Measurements from ENCODE around the gene PSMA6.
"Not testable (repeated sequence)": the region's sequence is repeated elsewhere in the genome, so short reads cannot be mapped to it uniquely, and the experiment has no call there.

Gene PSMA6

GRCh38 chr14:35355981-35356841 is 64.0 kb downstream of the PSMA6 start:
- TF ChIP-seq, protein P1, sequence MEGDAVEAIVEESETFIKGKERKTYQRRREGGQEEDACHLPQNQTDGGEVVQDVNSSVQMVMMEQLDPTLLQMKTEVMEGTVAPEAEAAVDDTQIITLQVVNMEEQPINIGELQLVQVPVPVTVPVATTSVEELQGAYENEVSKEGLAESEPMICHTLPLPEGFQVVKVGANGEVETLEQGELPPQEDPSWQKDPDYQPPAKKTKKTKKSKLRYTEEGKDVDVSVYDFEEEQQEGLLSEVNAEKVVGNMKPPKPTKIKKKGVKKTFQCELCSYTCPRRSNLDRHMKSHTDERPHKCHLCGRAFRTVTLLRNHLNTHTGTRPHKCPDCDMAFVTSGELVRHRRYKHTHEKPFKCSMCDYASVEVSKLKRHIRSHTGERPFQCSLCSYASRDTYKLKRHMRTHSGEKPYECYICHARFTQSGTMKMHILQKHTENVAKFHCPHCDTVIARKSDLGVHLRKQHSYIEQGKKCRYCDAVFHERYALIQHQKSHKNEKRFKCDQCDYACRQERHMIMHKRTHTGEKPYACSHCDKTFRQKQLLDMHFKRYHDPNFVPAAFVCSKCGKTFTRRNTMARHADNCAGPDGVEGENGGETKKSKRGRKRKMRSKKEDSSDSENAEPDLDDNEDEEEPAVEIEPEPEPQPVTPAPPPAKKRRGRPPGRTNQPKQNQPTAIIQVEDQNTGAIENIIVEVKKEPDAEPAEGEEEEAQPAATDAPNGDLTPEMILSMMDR (IDR thresholded peaks at IDR 0.05; ENCODE audit: control insufficient read depth, extremely low read depth, insufficient read depth), result no peak
- DNase-seq (ENCODE audit: low read depth), result no peak
- no peak overlapping the region for H3K4me3 ChIP-seq (ENCODE audit: low read depth, low read length)

DNA sequence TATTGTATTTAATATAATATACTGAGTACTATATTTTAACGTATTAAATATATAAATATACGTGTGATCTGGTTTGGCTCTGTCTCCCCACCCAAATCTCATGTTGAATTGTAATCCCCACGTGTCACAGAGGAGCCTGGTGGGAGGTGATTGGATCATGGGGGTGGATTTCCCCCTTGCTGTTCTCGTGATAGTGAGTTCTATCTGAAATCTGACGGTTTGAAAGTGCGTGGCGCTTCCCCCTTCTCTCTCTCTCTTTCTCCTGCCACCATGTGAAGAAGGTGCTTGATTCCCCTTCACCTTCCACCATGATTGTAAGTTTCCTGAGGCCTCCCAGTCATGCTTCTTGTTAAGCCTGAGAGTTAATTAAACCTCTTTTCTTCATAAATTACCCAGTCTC is 67.5 kb downstream of the PSMA6 start:
- DNase-seq (ENCODE audit: low read depth), result not testable (repeated sequence)

DNA sequence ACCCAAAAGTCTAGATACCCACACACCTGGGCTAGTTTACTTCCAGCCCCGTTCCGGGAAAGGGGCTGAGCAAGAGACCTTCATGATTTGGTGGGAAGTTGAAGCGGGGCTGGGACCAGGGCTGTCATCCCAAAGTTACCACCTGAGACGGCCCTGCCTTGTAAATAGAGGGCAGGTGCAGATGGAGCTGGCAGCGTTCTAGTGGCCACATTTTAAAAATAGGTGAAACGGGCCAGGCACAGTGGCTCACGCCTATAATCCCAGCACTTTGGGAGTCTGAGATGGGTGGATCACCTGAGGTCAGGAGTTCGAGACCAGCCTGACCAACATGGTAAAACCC is 68.9 kb downstream of the PSMA6 start:
- TF ChIP-seq, protein P1 (IDR thresholded peaks at IDR 0.05; ENCODE audit: control insufficient read depth, extremely low read depth, insufficient read depth), result no peak
- H3K4me3 ChIP-seq (ENCODE audit: low read depth, low read length), result no peak overlapping the region
- DNase-seq (ENCODE audit: low read depth), result no peak

More for the DNA sequence above, 67.5 kb downstream of the PSMA6 start:
- not testable (repeated sequence) for H3K4me3 ChIP-seq (ENCODE audit: low read depth, low read length)

GRCh38 chr14:35362450-35362849 is 70.3 kb downstream of the PSMA6 start:
- TF ChIP-seq, protein P1 (IDR thresholded peaks at IDR 0.05; ENCODE audit: control insufficient read depth, extremely low read depth, insufficient read depth), result no peak
- DNase-seq (ENCODE audit: low read depth), result no peak
- H3K4me3 ChIP-seq (ENCODE audit: low read depth, low read length), result no peak overlapping the region

DNA sequence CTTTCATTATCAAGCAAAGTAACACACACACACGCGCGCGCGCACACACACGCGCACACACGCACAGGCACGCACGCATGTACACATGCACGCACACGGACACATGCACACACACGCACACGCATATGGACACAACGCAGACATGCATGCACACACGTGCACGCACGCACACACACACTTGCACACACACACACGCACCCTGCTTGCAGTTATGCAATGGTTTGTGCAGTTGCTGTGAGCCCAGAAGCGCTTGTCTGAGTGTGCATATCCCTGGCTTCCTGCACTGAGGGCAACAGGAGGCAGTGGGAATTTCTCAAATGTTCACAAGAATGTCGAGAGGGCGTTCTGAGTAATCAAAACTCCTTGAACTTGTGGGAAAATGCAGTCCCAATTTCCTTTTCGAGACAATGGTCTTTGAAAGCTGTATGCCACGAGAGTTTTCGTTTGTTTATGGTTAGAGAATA is 70.8 kb downstream of the PSMA6 start:
- no peak for DNase-seq (ENCODE audit: low read depth)
- H3K4me3 ChIP-seq (ENCODE audit: low read depth, low read length), result no peak overlapping the region
- TF ChIP-seq, protein P1 (IDR thresholded peaks at IDR 0.05; ENCODE audit: control insufficient read depth, extremely low read depth, insufficient read depth), result no peak

- no peak overlapping the region for H3K4me3 ChIP-seq (ENCODE audit: low read depth, low read length)
- TF ChIP-seq, protein P1 (IDR thresholded peaks at IDR 0.05; ENCODE audit: control insufficient read depth, extremely low read depth, insufficient read depth), result no peak
- no peak for DNase-seq (ENCODE audit: low read depth)
Observed at GRCh38 chr14:35365130-35366055, 73.2 kb downstream of the PSMA6 start.

GRCh38 chr14:35366056-35366451 is 73.9 kb downstream of the PSMA6 start:
- TF ChIP-seq, protein P1 (IDR thresholded peaks at IDR 0.05; ENCODE audit: control insufficient read depth, extremely low read depth, insufficient read depth), result no peak
- DNase-seq (ENCODE audit: low read depth), result no peak
- no peak overlapping the region for H3K4me3 ChIP-seq (ENCODE audit: low read depth, low read length)
